Measurements from ENCODE around the gene HAPLN3.

GRCh38 chr15:88909956-88910831, 14.8 kb upstream of the HAPLN3 start:
- no peak for TF ChIP-seq CTCF (IDR thresholded peaks at IDR 0.05; ENCODE audit: extremely low read depth in 1 of 2, insufficient read depth in 1 of 2, low read depth in 1 of 2, low read length in 2 of 2)
- TF ChIP-seq FOS (IDR thresholded peaks at IDR 0.05; ENCODE audit: borderline replicate concordance, insufficient read depth, low read length), result no peak
- no peak for TF ChIP-seq MAX (IDR thresholded peaks at IDR 0.05; ENCODE audit: insufficient read depth, insufficient read length)
- no peak for TF ChIP-seq POLR2A (IDR thresholded peaks at IDR 0.05; ENCODE audit: low read depth, low read length)
